Lower leg skin (tissue), 3 donors: ENCODE data around the gene CAPN10.

Experiments
- POLR2A ChIP-seq, 2 donors: fragments of 450-650 bp; IDR thresholded peaks; one replicate each; pipeline ENCODE4 v1.6.1; 2016 to 2017; ENCODE audit warnings: antibody characterized with exemption in 2 of 2, mild to moderate bottlenecking in 1 of 2, moderate library complexity in 1 of 2
- TF ChIP-seq, protein P1 (sequence below), 3 donors: fragments of 450-650 bp; IDR thresholded peaks; one replicate each; pipeline ENCODE4 v1.5.1; 2016; ENCODE audit warnings: antibody characterized with exemption in 3 of 3, mild to moderate bottlenecking in 3 of 3, moderate library complexity in 2 of 3

DNA sequence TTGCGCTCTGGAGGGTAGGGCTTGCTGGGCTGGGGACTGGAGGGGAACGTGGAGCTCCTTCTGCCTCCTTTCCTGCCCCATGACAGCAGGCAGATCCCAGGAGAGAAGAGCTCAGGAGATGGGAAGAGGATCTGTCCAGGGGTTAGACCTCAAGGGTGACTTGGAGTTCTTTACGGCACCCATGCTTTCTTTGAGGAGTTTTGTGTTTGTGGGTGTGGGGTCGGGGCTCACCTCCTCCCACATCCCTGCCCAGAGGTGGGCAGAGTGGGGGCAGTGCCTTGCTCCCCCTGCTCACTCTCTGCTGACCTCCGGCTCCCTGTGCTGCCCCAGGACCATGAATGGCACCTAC lies 43.1 kb downstream of the CAPN10 start:
- TF ChIP-seq, protein P1, sequence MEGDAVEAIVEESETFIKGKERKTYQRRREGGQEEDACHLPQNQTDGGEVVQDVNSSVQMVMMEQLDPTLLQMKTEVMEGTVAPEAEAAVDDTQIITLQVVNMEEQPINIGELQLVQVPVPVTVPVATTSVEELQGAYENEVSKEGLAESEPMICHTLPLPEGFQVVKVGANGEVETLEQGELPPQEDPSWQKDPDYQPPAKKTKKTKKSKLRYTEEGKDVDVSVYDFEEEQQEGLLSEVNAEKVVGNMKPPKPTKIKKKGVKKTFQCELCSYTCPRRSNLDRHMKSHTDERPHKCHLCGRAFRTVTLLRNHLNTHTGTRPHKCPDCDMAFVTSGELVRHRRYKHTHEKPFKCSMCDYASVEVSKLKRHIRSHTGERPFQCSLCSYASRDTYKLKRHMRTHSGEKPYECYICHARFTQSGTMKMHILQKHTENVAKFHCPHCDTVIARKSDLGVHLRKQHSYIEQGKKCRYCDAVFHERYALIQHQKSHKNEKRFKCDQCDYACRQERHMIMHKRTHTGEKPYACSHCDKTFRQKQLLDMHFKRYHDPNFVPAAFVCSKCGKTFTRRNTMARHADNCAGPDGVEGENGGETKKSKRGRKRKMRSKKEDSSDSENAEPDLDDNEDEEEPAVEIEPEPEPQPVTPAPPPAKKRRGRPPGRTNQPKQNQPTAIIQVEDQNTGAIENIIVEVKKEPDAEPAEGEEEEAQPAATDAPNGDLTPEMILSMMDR (IDR thresholded peaks at IDR 0.05): no peak
- no peak for TF ChIP-seq POLR2A (IDR thresholded peaks at IDR 0.05)
